Activated CD8-positive, alpha-beta T cell treated with anti-CD3 and anti-CD28 coated beads for 36 hours (primary cell): Measurements from ENCODE around the gene CASD1. TPM values are rescaled to one million over a fixed set of nuclear protein-coding genes. Genes with fewer than 3 reads are reported as not detected.

Source experiments
- ATAC-seq: fragments of 200-7000 bp; cut with Tn5 transposase; one replicate; pipeline ENCODE4 v1.10.0; 2021; ENCODE audit warnings: mild to moderate bottlenecking, moderate library complexity
- CTCF ChIA-PET: fragments of 350-600 bp; sonication (Branson Sonifier 250); formaldehyde crosslinking; loops from one replicate; lab custom pipeline; 2021; ENCODE audit warnings: antibody characterized with exemption; lab: Charles Lee
- POLR2A ChIA-PET: fragments of 350-600 bp; sonication (Branson Sonifier 250); formaldehyde crosslinking; loops from one replicate; lab custom pipeline; 2021; ENCODE audit warnings: antibody characterized with exemption; lab: Charles Lee
- DNase-seq: peaks from one replicate; pipeline ENCODE4 v3.0.0-alpha.2; 2020
- H3K27ac Mint-ChIP-seq: one replicate; pipeline ENCODE4 v1.8.0; 2021; ENCODE audit warnings: mild to moderate bottlenecking, mixed read lengths
- H3K27me3 Mint-ChIP-seq: one replicate; pipeline ENCODE4 v1.8.0; 2021; ENCODE audit warnings: mixed read lengths
- H3K36me3 Mint-ChIP-seq: one replicate; pipeline ENCODE4 v1.8.0; 2021; ENCODE audit warnings: low read depth, mixed read lengths
- H3K4me1 Mint-ChIP-seq: one replicate; pipeline ENCODE4 v1.8.0; 2021; ENCODE audit warnings: low read depth, mixed read lengths
- H3K4me3 Mint-ChIP-seq: one replicate; pipeline ENCODE4 v1.8.0; 2021; ENCODE audit warnings: mild to moderate bottlenecking, moderate library complexity, mixed read lengths
- H3K9me3 Mint-ChIP-seq: one replicate; pipeline ENCODE4 v1.8.0; 2021; ENCODE audit warnings: mixed read lengths
- intact Hi-C: fragments of 100-400 bp; cut with micrococcal nuclease; formaldehyde crosslinking; loops from one replicate; pipeline ENCODE4 v1.10.0; 2022
- total RNA-seq, 2 experiments: library from RNA; stranded (reverse); gene quantifications; one replicate each; pipeline ENCODE4 v1.2.3, GENCODE V29; 2021
- TF ChIP-seq, protein P1 (sequence below): fragments of 200-600 bp; IDR thresholded peaks from one replicate; pipeline ENCODE4 v1.8.0; 2022; ENCODE audit warnings: antibody characterized with exemption, mild to moderate bottlenecking

Gene CASD1
- total RNA-seq, 2 experiments from 2014 or later: 12.9 to 17.0 TPM

DNA sequence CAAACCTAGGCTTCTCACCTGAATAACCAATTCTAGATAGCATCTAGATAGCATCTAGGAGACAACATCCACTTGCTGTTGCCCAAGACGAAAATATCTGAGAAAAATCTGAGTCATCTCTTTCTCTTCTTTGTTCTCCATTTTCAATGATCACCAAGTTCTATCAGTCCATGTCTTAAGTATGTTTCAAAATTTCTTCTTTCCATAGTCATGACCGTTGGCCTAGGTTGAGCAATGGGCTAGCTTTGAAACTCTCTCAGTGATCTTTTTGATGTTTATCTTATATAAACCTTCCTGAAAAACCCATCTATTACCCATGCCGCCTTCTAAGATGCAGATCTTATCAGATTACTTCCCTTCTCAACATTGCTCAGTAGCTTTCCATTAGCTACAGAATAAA, 23.4 kb upstream of the CASD1 start:
- no peak overlapping the region for H3K4me3 Mint-ChIP-seq
- ChIA-PET POLR2A (no interaction called here), CTCF (no interaction called here)
- H3K4me1 Mint-ChIP-seq: no peaks in the 10 kb centered on the region
- intact Hi-C loops: no loop called here
- TF ChIP-seq, protein P1, sequence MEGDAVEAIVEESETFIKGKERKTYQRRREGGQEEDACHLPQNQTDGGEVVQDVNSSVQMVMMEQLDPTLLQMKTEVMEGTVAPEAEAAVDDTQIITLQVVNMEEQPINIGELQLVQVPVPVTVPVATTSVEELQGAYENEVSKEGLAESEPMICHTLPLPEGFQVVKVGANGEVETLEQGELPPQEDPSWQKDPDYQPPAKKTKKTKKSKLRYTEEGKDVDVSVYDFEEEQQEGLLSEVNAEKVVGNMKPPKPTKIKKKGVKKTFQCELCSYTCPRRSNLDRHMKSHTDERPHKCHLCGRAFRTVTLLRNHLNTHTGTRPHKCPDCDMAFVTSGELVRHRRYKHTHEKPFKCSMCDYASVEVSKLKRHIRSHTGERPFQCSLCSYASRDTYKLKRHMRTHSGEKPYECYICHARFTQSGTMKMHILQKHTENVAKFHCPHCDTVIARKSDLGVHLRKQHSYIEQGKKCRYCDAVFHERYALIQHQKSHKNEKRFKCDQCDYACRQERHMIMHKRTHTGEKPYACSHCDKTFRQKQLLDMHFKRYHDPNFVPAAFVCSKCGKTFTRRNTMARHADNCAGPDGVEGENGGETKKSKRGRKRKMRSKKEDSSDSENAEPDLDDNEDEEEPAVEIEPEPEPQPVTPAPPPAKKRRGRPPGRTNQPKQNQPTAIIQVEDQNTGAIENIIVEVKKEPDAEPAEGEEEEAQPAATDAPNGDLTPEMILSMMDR: no peak
- peaks cover 1% of the 10 kb centered on the region for H3K9me3 Mint-ChIP-seq
- DNase-seq (no peak), ATAC-seq (no peak)
- no peak overlapping the region for H3K27ac Mint-ChIP-seq
- peaks cover 30% of the 10 kb centered on the region for H3K27me3 Mint-ChIP-seq
- H3K36me3 Mint-ChIP-seq: no peaks in the 10 kb centered on the region

- intact Hi-C loops: no loop called here
- Mint-ChIP-seq H3K9me3 (peaks cover 4% of the 10 kb centered on the region), H3K4me3 (no peak overlapping the region), H3K36me3 (no peaks in the 10 kb centered on the region), H3K27me3 (peaks cover 25% of the 10 kb centered on the region), H3K4me1 (peaks cover 4% of the 10 kb centered on the region), H3K27ac (no peak overlapping the region)
- ChIA-PET CTCF (no interaction called here), POLR2A (no interaction called here)
- TF ChIP-seq, protein P1: no peak
- DNase-seq (no peak), ATAC-seq (no peak)
Observed at GRCh38 chr7:94491410-94491809, 18.2 kb upstream of the CASD1 start.

DNA sequence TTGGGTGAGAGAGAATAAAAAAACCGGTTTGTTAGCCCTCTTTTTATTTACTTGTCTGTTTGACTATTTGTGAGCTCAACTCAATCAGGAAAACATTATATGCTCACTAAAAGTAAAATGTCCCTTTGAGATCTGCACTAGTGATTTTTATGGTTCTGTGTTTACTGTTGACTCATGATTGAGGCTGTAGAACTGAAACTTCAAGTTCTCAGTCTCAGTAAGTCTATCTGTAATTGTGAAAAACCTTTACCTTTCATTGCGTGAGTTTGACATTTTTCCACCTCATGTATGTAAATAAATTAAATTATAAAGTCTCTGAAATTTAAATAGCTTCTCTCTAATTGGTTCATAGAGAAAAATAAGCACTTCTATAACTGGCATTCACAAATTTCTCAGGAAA, 17.0 kb upstream of the CASD1 start:
- no peaks in the 10 kb centered on the region for H3K36me3 Mint-ChIP-seq
- ChIA-PET POLR2A (no interaction called here), CTCF (interaction anchor here (1.2 kb wide), 1 partner anchor 43 kb away, joined by 6 read pairs; no protein-coding TSS in a partner anchor)
- peaks cover 4% of the 10 kb centered on the region for H3K4me1 Mint-ChIP-seq
- peaks cover 26% of the 10 kb centered on the region for H3K27me3 Mint-ChIP-seq
- no peak for ATAC-seq
- no peak overlapping the region for H3K27ac Mint-ChIP-seq
- H3K9me3 Mint-ChIP-seq: peaks cover 4% of the 10 kb centered on the region
- no peak overlapping the region for H3K4me3 Mint-ChIP-seq
- no peak for DNase-seq
- intact Hi-C loops: no loop called here
- TF ChIP-seq, protein P1: no peak

GRCh38 chr7:94497874-94498670, 11.5 kb upstream of the CASD1 start:
- Mint-ChIP-seq H3K27ac (no peak overlapping the region), H3K27me3 (peaks cover 12% of the 10 kb centered on the region), H3K4me1 (no peaks in the 10 kb centered on the region), H3K36me3 (no peaks in the 10 kb centered on the region), H3K9me3 (no peaks in the 10 kb centered on the region), H3K4me3 (no peak overlapping the region)
- ChIA-PET CTCF (no interaction called here), POLR2A (no interaction called here)
- TF ChIP-seq, protein P1: no peak
- intact Hi-C loops: no loop called here
- no peak for ATAC-seq
- DNase-seq: no peak

GRCh38 chr7:94498918-94499317, 10.7 kb upstream of the CASD1 start:
- H3K4me1 Mint-ChIP-seq: no peaks in the 10 kb centered on the region
- POLR2A ChIA-PET: interaction anchor here (0.7 kb wide), 1 partner anchor 1828 kb away, joined by 3 read pairs; no protein-coding TSS in a partner anchor
- no peaks in the 10 kb centered on the region for H3K36me3 Mint-ChIP-seq
- H3K27me3 Mint-ChIP-seq: peaks cover 12% of the 10 kb centered on the region
- TF ChIP-seq, protein P1: no peak
- DNase-seq (no peak), ATAC-seq (no peak)
- CTCF ChIA-PET: no interaction called here
- intact Hi-C loops: no loop called here
- no peak overlapping the region for H3K4me3 Mint-ChIP-seq
- no peak overlapping the region for H3K27ac Mint-ChIP-seq
- no peaks in the 10 kb centered on the region for H3K9me3 Mint-ChIP-seq
